ENCODE measurements around the gene IL16.

Gene IL16

DNA sequence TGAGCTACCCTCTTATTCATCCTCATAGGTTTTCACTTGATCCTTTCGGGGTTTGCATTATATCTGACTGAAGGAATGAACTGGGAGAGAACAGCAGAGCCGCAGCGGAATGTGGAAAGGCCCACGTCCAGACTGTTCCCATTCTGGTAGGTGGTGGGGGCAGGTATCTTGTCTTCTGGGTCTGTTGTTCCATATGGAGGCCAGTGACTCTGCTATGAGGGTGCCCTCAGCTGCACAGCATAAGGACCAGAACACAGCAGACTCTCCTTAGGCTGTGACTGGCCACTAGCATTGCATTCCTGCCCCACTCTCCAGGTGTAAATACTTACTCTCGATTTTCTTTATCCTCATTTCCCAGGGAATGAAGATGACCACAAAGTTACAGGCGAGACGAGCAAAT is 165.2 kb downstream of the IL16 start:
- Histone ChIP-seq H3K27me3 (peaks cover 0 to 3% of the 10 kb centered on the region in 2 donors), H3K27ac (no peak overlapping the region), H3K9me3 (no peaks in the 10 kb centered on the region), H3K4me3 (no peak overlapping the region), H3K36me3 (no peaks in the 10 kb centered on the region), H3K4me1 (no peaks in the 10 kb centered on the region)
- DNase-seq: no peak
- TF ChIP-seq, protein P1, sequence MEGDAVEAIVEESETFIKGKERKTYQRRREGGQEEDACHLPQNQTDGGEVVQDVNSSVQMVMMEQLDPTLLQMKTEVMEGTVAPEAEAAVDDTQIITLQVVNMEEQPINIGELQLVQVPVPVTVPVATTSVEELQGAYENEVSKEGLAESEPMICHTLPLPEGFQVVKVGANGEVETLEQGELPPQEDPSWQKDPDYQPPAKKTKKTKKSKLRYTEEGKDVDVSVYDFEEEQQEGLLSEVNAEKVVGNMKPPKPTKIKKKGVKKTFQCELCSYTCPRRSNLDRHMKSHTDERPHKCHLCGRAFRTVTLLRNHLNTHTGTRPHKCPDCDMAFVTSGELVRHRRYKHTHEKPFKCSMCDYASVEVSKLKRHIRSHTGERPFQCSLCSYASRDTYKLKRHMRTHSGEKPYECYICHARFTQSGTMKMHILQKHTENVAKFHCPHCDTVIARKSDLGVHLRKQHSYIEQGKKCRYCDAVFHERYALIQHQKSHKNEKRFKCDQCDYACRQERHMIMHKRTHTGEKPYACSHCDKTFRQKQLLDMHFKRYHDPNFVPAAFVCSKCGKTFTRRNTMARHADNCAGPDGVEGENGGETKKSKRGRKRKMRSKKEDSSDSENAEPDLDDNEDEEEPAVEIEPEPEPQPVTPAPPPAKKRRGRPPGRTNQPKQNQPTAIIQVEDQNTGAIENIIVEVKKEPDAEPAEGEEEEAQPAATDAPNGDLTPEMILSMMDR (IDR thresholded peaks at IDR 0.05): no peak
- intact Hi-C loops (cut with DNase I; ENCODE audit: low total_unique reads): no loop called here

DNA sequence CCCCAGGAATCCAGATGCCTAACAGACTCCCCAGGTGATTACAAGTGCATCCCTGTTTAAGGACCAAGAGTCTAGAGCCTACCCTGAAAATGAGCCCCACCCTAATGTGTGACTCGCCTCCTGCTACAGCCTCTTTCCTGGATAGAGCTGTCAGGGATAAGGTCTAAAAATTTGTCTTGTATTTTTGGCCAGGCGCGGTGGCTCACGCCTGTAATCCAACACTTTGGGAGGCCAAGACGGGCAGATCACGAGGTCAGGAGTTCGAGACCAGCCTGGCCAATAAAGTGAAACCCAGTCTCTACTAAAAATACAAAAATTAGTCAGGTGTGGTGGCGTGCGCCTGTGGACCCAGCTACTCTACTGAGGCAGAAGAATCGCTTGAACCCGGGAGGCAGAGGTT is 166.1 kb downstream of the IL16 start:
- H3K27me3 ChIP-seq: peaks cover 0 to 3% of the 10 kb centered on the region in 2 donors
- H3K4me3 ChIP-seq: no peak overlapping the region
- intact Hi-C loops (cut with DNase I; ENCODE audit: low total_unique reads): no loop called here
- TF ChIP-seq, protein P1 (IDR thresholded peaks at IDR 0.05): no peak
- DNase-seq: no peak
- H3K9me3 ChIP-seq: no peaks in the 10 kb centered on the region
- no peaks in the 10 kb centered on the region for H3K4me1 ChIP-seq
- no peak overlapping the region for H3K27ac ChIP-seq
- H3K36me3 ChIP-seq: no peaks in the 10 kb centered on the region

DNA sequence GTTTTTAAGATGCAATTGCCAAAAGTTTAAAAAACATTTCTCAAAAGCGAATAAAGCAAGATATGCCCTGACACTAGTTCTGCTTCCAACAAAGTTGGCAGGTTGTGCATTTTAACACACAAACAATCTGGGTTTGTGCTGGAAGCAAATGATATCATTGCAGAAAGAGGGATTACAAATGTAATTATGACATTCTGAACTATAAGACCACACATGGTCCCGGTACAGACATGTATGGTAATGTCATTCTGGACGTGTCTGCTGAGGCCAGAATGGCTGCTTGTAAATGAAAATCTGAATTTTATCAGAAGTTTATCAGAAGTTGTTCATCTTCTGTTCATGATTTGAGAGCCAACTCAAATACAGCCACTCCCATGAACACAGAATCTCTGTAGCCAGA is 166.6 kb downstream of the IL16 start:
- no peak overlapping the region for H3K4me3 ChIP-seq
- H3K27ac ChIP-seq: no peak overlapping the region
- intact Hi-C loops (cut with DNase I; ENCODE audit: low total_unique reads): no loop called here
- no peaks in the 10 kb centered on the region for H3K4me1 ChIP-seq
- no peak for DNase-seq
- TF ChIP-seq, protein P1 (IDR thresholded peaks at IDR 0.05): no peak
- no peaks in the 10 kb centered on the region for H3K9me3 ChIP-seq
- H3K27me3 ChIP-seq: peaks cover 0 to 3% of the 10 kb centered on the region in 2 donors
- H3K36me3 ChIP-seq: no peaks in the 10 kb centered on the region

All from tibial artery (tissue), 4 donors.